GM12878 (cell line): ENCODE results near the gene PRDM7. TPM values are rescaled to one million over a fixed set of nuclear protein-coding genes. Genes with fewer than 3 reads are reported as not detected.

Experiments
- ATAC-seq: fragments of 200-7000 bp; cut with Tn5 transposase; 3 replicates; pipeline ENCODE4 v1.9.1; 2020; ENCODE audit warnings: mild to moderate bottlenecking, moderate library complexity
- BruUV-seq: library from RNA; stranded (reverse); fragments of 400-500 nt; replicated peaks from 2 replicates; lab custom pipeline; 2021; lab: Mats Ljungman, UMichigan
- CTCF ChIA-PET: fragments of 300-600 bp; sonication (Branson Sonifier 250); formaldehyde crosslinking; extraction: SDS; loops from one replicate; lab custom pipeline; 2021; ENCODE audit warnings: inconsistent platforms; lab: Yijun Ruan, JAX
- POLR2A ChIA-PET: fragments of 350-600 bp; formaldehyde crosslinking; extraction: SDS; loops from one replicate; lab custom pipeline; 2021; ENCODE audit warnings: inconsistent platforms; lab: Charles Lee
- RAD21 ChIA-PET: fragments of 300-600 bp; sonication (Branson Sonifier 250); formaldehyde crosslinking; loops from one replicate; lab custom pipeline; 2023; ENCODE audit warnings: antibody characterized with exemption; ENCODE audit not compliant: unreplicated experiment; lab: Charles Lee
- SMC1A ChIA-PET: fragments of 300-600 bp; sonication (Branson Sonifier 250); formaldehyde crosslinking; loops from one replicate; lab custom pipeline; 2023; ENCODE audit not compliant: unreplicated experiment, uncharacterized antibody; lab: Charles Lee
- DNase-seq: peaks from one replicate; pipeline ENCODE4 v3.0.0-alpha.2; 2011; ENCODE audit warnings: low read depth, low spot score
- FAIRE-seq: peaks from 3 replicates; lab custom pipeline; 2011; peaks lifted over from hg19 to GRCh38; lab: Jason Lieb, UNC
- H2AFZ ChIP-seq: 2 replicates; pipeline ENCODE4 v1.6.0; 2011; ENCODE audit warnings: low read depth, low read length, control low read depth; ENCODE audit not compliant: control insufficient read depth
- H3K27ac ChIP-seq: 2 replicates; pipeline ENCODE4 v1.5.1; 2011; ENCODE audit warnings: control low read depth; ENCODE audit not compliant: control insufficient read depth, insufficient read depth
- H3K27me3 ChIP-seq, 2 experiments: replicated peaks in 1 of 2; 2 replicates each; pipeline versions ENCODE4 v1.6.0 to v1.6.1; 2011; ENCODE audit warnings: low read length in 1 of 2; ENCODE audit not compliant: control insufficient read depth in 2 of 2, insufficient read depth in 2 of 2
- H3K36me3 ChIP-seq, 2 experiments: 2 replicates each; pipeline ENCODE4 v1.5.1; 2011; ENCODE audit warnings: low read length in 1 of 2; ENCODE audit not compliant: control insufficient read depth in 2 of 2, insufficient read depth in 2 of 2
- H3K4me1 ChIP-seq: 2 replicates; pipeline ENCODE4 v1.6.1; 2011; ENCODE audit warnings: mild to moderate bottlenecking, low read length, moderate library complexity, mixed read lengths; ENCODE audit not compliant: control insufficient read depth, insufficient read depth
- H3K4me2 ChIP-seq: 2 replicates; pipeline ENCODE4 v1.6.0; 2011; ENCODE audit warnings: control low read depth; ENCODE audit not compliant: control insufficient read depth, insufficient read depth
- H3K4me3 ChIP-seq: fragments of 200-600 bp; sonication (generic); 2 replicates; pipeline ENCODE4 v1.5.1; 2016
- H3K79me2 ChIP-seq: 2 replicates; pipeline ENCODE4 v1.6.0; 2011; ENCODE audit warnings: low read length; ENCODE audit not compliant: control insufficient read depth, insufficient read depth
- H3K9ac ChIP-seq: 2 replicates; pipeline ENCODE4 v1.8.0; 2011; ENCODE audit warnings: low read length, control low read depth, mixed read lengths; ENCODE audit not compliant: control insufficient read depth, insufficient read depth
- H3K9me3 ChIP-seq: replicated peaks from 3 replicates; pipeline ENCODE4 v1.5.1; 2011; ENCODE audit warnings: mild to moderate bottlenecking, low read length; ENCODE audit not compliant: control insufficient read depth, insufficient read depth
- H4K20me1 ChIP-seq: 2 replicates; pipeline ENCODE4 v1.6.0; 2011; ENCODE audit not compliant: control insufficient read depth, insufficient read depth
- ATF2 ChIP-seq: IDR thresholded peaks from 2 replicates; pipeline ENCODE4 v1.6.1; 2012; ENCODE audit warnings: low read length, inconsistent platforms
- ATF7 ChIP-seq: fragments of 450-650 bp; IDR thresholded peaks from 2 replicates; pipeline ENCODE4 v1.6.1; 2016; ENCODE audit warnings: low read depth, mild to moderate bottlenecking
- BHLHE40 ChIP-seq, 2 experiments: fragments of 450-650 bp in 1 of 2; IDR thresholded peaks; 2 replicates each; pipeline ENCODE4 v1.6.1; 2011 to 2017; ENCODE audit warnings: low read depth in 2 of 2, borderline replicate concordance in 1 of 2, improper control_type of control experiment in 1 of 2, low read length in 1 of 2, mild to moderate bottlenecking in 1 of 2
- BMI1 ChIP-seq: fragments of 450-650 bp; IDR thresholded peaks from 2 replicates; pipeline ENCODE4 v1.6.1; 2016; ENCODE audit warnings: mild to moderate bottlenecking, moderate library complexity, borderline replicate concordance
- CEBPB ChIP-seq, 2 experiments: fragments of 150-350 bp in 1 of 2; IDR thresholded peaks; 2 replicates each; pipeline ENCODE4 v1.6.1; 2012 to 2014; ENCODE audit warnings: low read depth in 2 of 2, low read length in 2 of 2, borderline replicate concordance in 1 of 2, inconsistent platforms in 1 of 2
- CHD1 ChIP-seq: IDR thresholded peaks from 2 replicates; pipeline ENCODE4 v1.6.1; 2012; ENCODE audit warnings: low read depth, low read length, improper control_type of control experiment
- CREM ChIP-seq: IDR thresholded peaks from 2 replicates; pipeline ENCODE4 v1.6.1; 2014; ENCODE audit warnings: antibody characterized with exemption, low read depth
- IKZF2 ChIP-seq, 2 experiments: fragments of 450-650 bp; IDR thresholded peaks; 2 replicates each; pipeline ENCODE4 v1.6.1; 2017; ENCODE audit warnings: mild to moderate bottlenecking in 2 of 2, moderate library complexity in 2 of 2
- KLF5 ChIP-seq: fragments of 450-650 bp; IDR thresholded peaks from 2 replicates; pipeline ENCODE4 v1.6.1; 2014; ENCODE audit warnings: mild to moderate bottlenecking; ENCODE audit not compliant: partially characterized antibody
- POLR2A ChIP-seq: IDR thresholded peaks from 2 replicates; pipeline ENCODE4 v1.6.1; 2011; ENCODE audit warnings: low read depth, mild to moderate bottlenecking, low read length
- SMARCA5 ChIP-seq: fragments of 450-650 bp; IDR thresholded peaks from 2 replicates; pipeline ENCODE4 v1.6.1; 2017; ENCODE audit warnings: mild to moderate bottlenecking
- SREBF2 ChIP-seq: IDR thresholded peaks from 2 replicates; pipeline ENCODE4 v1.6.1; 2012; ENCODE audit warnings: mild to moderate bottlenecking, low read length
- USF1 ChIP-seq: IDR thresholded peaks from 2 replicates; pipeline ENCODE4 v1.6.1; 2011; ENCODE audit warnings: borderline replicate concordance, low read depth, mild to moderate bottlenecking, moderate library complexity, mixed read lengths, low read length; ENCODE audit not compliant: insufficient read depth; ENCODE audit errors: extremely low read length
- YBX1 ChIP-seq: fragments of 450-650 bp; IDR thresholded peaks from 2 replicates; pipeline ENCODE4 v1.6.1; 2016; ENCODE audit warnings: antibody characterized with exemption
- ZBTB33 ChIP-seq: fragments of 450-650 bp; IDR thresholded peaks from 2 replicates; pipeline ENCODE4 v1.6.1; 2017; ENCODE audit warnings: mild to moderate bottlenecking
- ZBTB4 ChIP-seq: fragments of 450-650 bp; formaldehyde crosslinking; IDR thresholded peaks from 2 replicates; pipeline ENCODE4 v1.4.0; 2022; ENCODE audit warnings: mild to moderate bottlenecking, moderate library complexity
- ZNF384 ChIP-seq: IDR thresholded peaks from 2 replicates; pipeline ENCODE4 v1.6.1; 2012; ENCODE audit warnings: low read depth, mild to moderate bottlenecking, low read length, improper control_type of control experiment, borderline replicate concordance
- WGBS: methylation state at CpG from one replicate; pipeline ENCODE4 v1.1.6; 2016; ENCODE audit warnings: low lambda C conversion rate; ENCODE audit not compliant: insufficient replicate concordance, insufficient coverage; ENCODE audit errors: missing lambda C conversion rate; 5-methylcytosine and 5-hydroxymethylcytosine counted together
- in situ Hi-C: fragments of 300-500 bp; cut with MboI; formaldehyde crosslinking; loops from 9 replicates; pipeline ENCODE4 v1.14.3; 2018; ENCODE audit warnings: mixed read lengths
- intact Hi-C: fragments of 100-400 bp; cut with micrococcal nuclease; formaldehyde crosslinking; loops from one replicate; pipeline ENCODE4 v1.14.2; 2022; ENCODE audit not compliant: unreplicated experiment
- polyA plus RNA-seq, 11 experiments: library from polyadenylated mRNA; depleted of rRNA in 4 of 11; unstranded in 6 of 11; stranded (reverse) in 5 of 11; fragments of >200 nt; fragmentation: Nextera tagmentation in 4 of 11; fragmentation: Illumina TruSeq in 1 of 11; extraction: Ambion mirVana in 4 of 11; extraction: Trizol in 1 of 11; gene quantifications; 1 replicate in 1 of 11; 2 replicates in 10 of 11; pipeline versions ENCODE4 v1.2.1 to v1.2.3, GENCODE V29; 2011 to 2016; ENCODE audit warnings: inconsistent platforms in 2 of 11, missing spikeins in 2 of 11, low read depth in 1 of 11
- total RNA-seq, 4 experiments: library from RNA; depleted of rRNA in 3 of 4; stranded (reverse); fragments of >200 nt in 3 of 4; fragmentation: Illumina TruSeq in 1 of 4; extraction: Trizol in 1 of 4; gene quantifications; 2 replicates each; pipeline versions ENCODE4 v1.2.1 to v1.2.3, GENCODE V29; 2013 to 2021

Gene PRDM7
- total and polyA plus RNA-seq, 10 of the 15 experiments (the other 5 are each of a cell fraction or from before 2014, with no cell fraction given) = not detected

GRCh38 chr16:90070440-90070839, 6.7 kb downstream of the PRDM7 start:
- BruUV-seq = no TSS peak
- no peaks in the 10 kb centered on the region for H3K36me3 ChIP-seq
- intact Hi-C loops (no loop called here), in situ Hi-C loops (no loop called here)
- no peaks in the 10 kb centered on the region for H4K20me1 ChIP-seq
- DNase-seq (no peak), FAIRE-seq (no peak), ATAC-seq (no peak)
- H3K4me2 ChIP-seq = no peak overlapping the region
- RAD21 ChIA-PET = no interaction called here
- no peaks in the 10 kb centered on the region for H3K27me3 ChIP-seq
- H3K4me3 ChIP-seq = no peak overlapping the region
- no peak overlapping the region for H2AFZ ChIP-seq
- H3K9me3 ChIP-seq = no peaks in the 10 kb centered on the region
- no peaks in the 10 kb centered on the region for H3K79me2 ChIP-seq
- CTCF ChIA-PET = interaction anchor here (0.6 to 0.8 kb wide), 2 partner anchors 11 to 17 kb away, joined by 3 read pairs; no protein-coding TSS in a partner anchor
- SMC1A ChIA-PET = no interaction called here
- TF ChIP-seq CHD1 = no peak
- no peak for TF ChIP-seq BHLHE40 (IDR thresholded peaks at IDR 0.05; ENCODE audit: borderline replicate concordance in 1 of 2, low read depth in 2 of 2, low read length in 1 of 2)
- TF ChIP-seq SMARCA5 = no peak
- no peak for TF ChIP-seq ZNF384
- TF ChIP-seq SREBF2 = no peak
- TF ChIP-seq ATF7 = no peak
- no peak for TF ChIP-seq ZBTB4 (CRISPR knock-in tag)
- TF ChIP-seq CREM = no peak
- no peak for TF ChIP-seq IKZF2 (IDR thresholded peaks at IDR 0.05)
- TF ChIP-seq POLR2A = no peak
- no peak for TF ChIP-seq USF1
- no peak for TF ChIP-seq KLF5
- no peak for TF ChIP-seq CEBPB (IDR thresholded peaks at IDR 0.05; ENCODE audit: borderline replicate concordance in 1 of 2, low read depth in 2 of 2, low read length in 2 of 2)
- no peak for TF ChIP-seq BMI1
- no peak for TF ChIP-seq ZBTB33
- no peak for TF ChIP-seq ATF2
- TF ChIP-seq YBX1 = no peak
- H3K27ac ChIP-seq = no peak overlapping the region
- no peak overlapping the region for H3K9ac ChIP-seq
- POLR2A ChIA-PET = no interaction called here
- WGBS = 3% methylated on average over 2 of the region's 2 CpGs
- H3K4me1 ChIP-seq = no peaks in the 10 kb centered on the region
